OCI-LY1 (cell line): Measurements from ENCODE around the gene FUT8.

Experiments used
- EZH2 ChIP-seq: fragments of 200-600 bp; sonication (generic), shearing (Covaris generic); IDR thresholded peaks from 2 replicates; pipeline ENCODE4 v1.8.0; 2017; ENCODE audit warnings: borderline replicate concordance, mixed run types, mild to moderate bottlenecking, antibody characterized with exemption, low read length, moderate library complexity, mixed read lengths
- TF ChIP-seq, protein P1 (sequence below): fragments of 200-600 bp; sonication (generic), shearing (Covaris generic); IDR thresholded peaks from 2 replicates; pipeline ENCODE4 v1.5.1; 2017; ENCODE audit warnings: mild to moderate bottlenecking, antibody characterized with exemption, low read length, moderate library complexity, mixed read lengths

DNA sequence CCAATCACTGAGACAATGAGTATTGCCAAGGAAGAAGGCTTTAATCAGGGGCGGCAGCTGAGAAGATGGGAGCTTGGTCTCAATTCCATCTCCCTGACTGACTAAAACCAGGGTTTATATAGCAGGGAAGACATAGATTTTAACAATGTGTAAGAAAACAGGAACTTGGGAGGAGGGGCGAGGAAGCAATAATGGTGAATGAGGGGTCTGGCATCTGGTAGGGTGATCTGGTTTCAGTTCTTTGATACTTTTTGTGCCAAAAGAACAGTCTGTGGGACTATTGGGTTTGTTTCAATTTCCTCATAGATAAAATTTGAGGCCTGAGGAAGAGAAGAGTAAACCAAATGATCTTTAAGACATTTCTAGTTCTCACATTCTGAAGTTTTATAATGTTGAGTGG, 49.2 kb downstream of the FUT8 start:
- TF ChIP-seq, protein P1, sequence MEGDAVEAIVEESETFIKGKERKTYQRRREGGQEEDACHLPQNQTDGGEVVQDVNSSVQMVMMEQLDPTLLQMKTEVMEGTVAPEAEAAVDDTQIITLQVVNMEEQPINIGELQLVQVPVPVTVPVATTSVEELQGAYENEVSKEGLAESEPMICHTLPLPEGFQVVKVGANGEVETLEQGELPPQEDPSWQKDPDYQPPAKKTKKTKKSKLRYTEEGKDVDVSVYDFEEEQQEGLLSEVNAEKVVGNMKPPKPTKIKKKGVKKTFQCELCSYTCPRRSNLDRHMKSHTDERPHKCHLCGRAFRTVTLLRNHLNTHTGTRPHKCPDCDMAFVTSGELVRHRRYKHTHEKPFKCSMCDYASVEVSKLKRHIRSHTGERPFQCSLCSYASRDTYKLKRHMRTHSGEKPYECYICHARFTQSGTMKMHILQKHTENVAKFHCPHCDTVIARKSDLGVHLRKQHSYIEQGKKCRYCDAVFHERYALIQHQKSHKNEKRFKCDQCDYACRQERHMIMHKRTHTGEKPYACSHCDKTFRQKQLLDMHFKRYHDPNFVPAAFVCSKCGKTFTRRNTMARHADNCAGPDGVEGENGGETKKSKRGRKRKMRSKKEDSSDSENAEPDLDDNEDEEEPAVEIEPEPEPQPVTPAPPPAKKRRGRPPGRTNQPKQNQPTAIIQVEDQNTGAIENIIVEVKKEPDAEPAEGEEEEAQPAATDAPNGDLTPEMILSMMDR = no peak
- TF ChIP-seq EZH2 = no peak
